ENCODE results near the gene CYP4F2.
"Not testable (repeated sequence)": the region's sequence is repeated elsewhere in the genome, so short reads cannot be mapped to it uniquely, and the experiment has no call there.

Gene CYP4F2

GRCh38 chr19:15897738-15898276, at the start of gene CYP4F2:
CYP4F2 (minus strand) TSS chr19:15898074; CDS start chr19:15897611, 463 bp downstream.
- DNase-seq, result no peak

GRCh38 chr19:15945301-15945700, 47.4 kb upstream of the CYP4F2 start:
- DNase-seq, result no peak

GRCh38 chr19:15944401-15944800, 46.5 kb upstream of the CYP4F2 start:
- DNase-seq, result no peak

GRCh38 chr19:15937771-15938170, 39.9 kb upstream of the CYP4F2 start:
- DNase-seq, result no peak

GRCh38 chr19:15936950-15937349, 39.1 kb upstream of the CYP4F2 start:
- no peak for DNase-seq

- DNase-seq, result no peak
Observed at GRCh38 chr19:15936173-15936572, 38.3 kb upstream of the CYP4F2 start.

- no peak for DNase-seq
Observed at GRCh38 chr19:15935167-15935702, 37.4 kb upstream of the CYP4F2 start.

- no peak for DNase-seq
Observed at GRCh38 chr19:15934332-15935078, 36.6 kb upstream of the CYP4F2 start, which contains the start of gene CYP4F11. CYP4F11 (minus strand) TSS chr19:15934529; CDS start chr19:15934408, 121 bp downstream.

- DNase-seq, result not testable (repeated sequence)
Observed at GRCh38 chr19:15933761-15934331, 36.0 kb upstream of the CYP4F2 start.

GRCh38 chr19:15928321-15928720, 30.4 kb upstream of the CYP4F2 start:
- DNase-seq, result no peak

GRCh38 chr19:15926484-15926883, 28.6 kb upstream of the CYP4F2 start:
- DNase-seq, result no peak

- no peak for DNase-seq
Observed at GRCh38 chr19:15923702-15924101, 25.8 kb upstream of the CYP4F2 start.

- no peak for DNase-seq
Observed at GRCh38 chr19:15922021-15922420, 24.1 kb upstream of the CYP4F2 start.

GRCh38 chr19:15919243-15919642, 21.4 kb upstream of the CYP4F2 start:
- no peak for DNase-seq

- DNase-seq, result no peak
Observed at GRCh38 chr19:15915109-15915508, 17.2 kb upstream of the CYP4F2 start.

GRCh38 chr19:15913830-15914229, 16.0 kb upstream of the CYP4F2 start:
- DNase-seq, result no peak

- no peak for DNase-seq
Observed at GRCh38 chr19:15913384-15913783, 15.5 kb upstream of the CYP4F2 start.

- DNase-seq, result no peak
Observed at GRCh38 chr19:15911599-15912235, 13.8 kb upstream of the CYP4F2 start.

- no peak for DNase-seq
Observed at GRCh38 chr19:15905026-15905425, 7.2 kb upstream of the CYP4F2 start.

- not testable (repeated sequence) for DNase-seq
Observed at GRCh38 chr19:15902898-15903297, 5.0 kb upstream of the CYP4F2 start.

- no peak for DNase-seq
Observed at GRCh38 chr19:15902254-15902653, 4.4 kb upstream of the CYP4F2 start.

- DNase-seq, result no peak
Observed at GRCh38 chr19:15900504-15900903, 2.6 kb upstream of the CYP4F2 start.

- not testable (repeated sequence) for DNase-seq
Observed at GRCh38 chr19:15900032-15900431, 2.2 kb upstream of the CYP4F2 start.
